22Rv1 (cell line): ENCODE data around the gene RAD51.

ENCODE experiments used
- CTCF ChIP-seq: fragments of 450-650 bp; IDR thresholded peaks from 2 replicates; pipeline ENCODE4 v1.5.1; 2017; ENCODE audit warnings: mild to moderate bottlenecking
- ZFX ChIP-seq: fragments of 450-650 bp; IDR thresholded peaks from 2 replicates; pipeline ENCODE4 v1.6.1; 2017; ENCODE audit warnings: antibody characterized with exemption, borderline replicate concordance

- TF ChIP-seq CTCF: no peak
- no peak for TF ChIP-seq ZFX
Measured at GRCh38 chr15:40664909-40665308, 30.1 kb upstream of the RAD51 start.
